Panc1 (cell line): ENCODE measurements around the gene ZC3HAV1. TPM values are rescaled to one million over a fixed set of nuclear protein-coding genes. Genes with fewer than 3 reads are reported as not detected.

Source experiments
- ATAC-seq: fragments of 200-7000 bp; cut with Tn5 transposase; 2 replicates; pipeline ENCODE4 v1.9.1; 2020; ENCODE audit warnings: mild to moderate bottlenecking, moderate library complexity
- BruUV-seq: library from RNA; stranded (reverse); fragments of 400-500 nt; replicated peaks from 2 replicates; lab custom pipeline; 2021; lab: Mats Ljungman, UMichigan
- CTCF ChIA-PET: fragments of 300-600 bp; sonication (Branson Sonifier 250); formaldehyde crosslinking; loops from one replicate; lab custom pipeline; 2022; ENCODE audit warnings: antibody characterized with exemption; lab: Charles Lee
- POLR2A ChIA-PET: fragments of 300-600 bp; sonication (Branson Sonifier 250); formaldehyde crosslinking; loops from one replicate; lab custom pipeline; 2022; ENCODE audit warnings: antibody characterized with exemption; lab: Charles Lee
- DNase-seq: peaks from one replicate; pipeline ENCODE4 v3.0.0-alpha.2; 2010; ENCODE audit warnings: low read depth, low spot score
- H3K27ac ChIP-seq: 2 replicates; pipeline ENCODE4 v1.5.1; 2011; ENCODE audit warnings: mild to moderate bottlenecking, low read length, inconsistent platforms
- H3K27me3 ChIP-seq: fragments of 200-500 bp; sonication (Bioruptor generic); 2 replicates; pipeline ENCODE4 v1.6.0; 2014; ENCODE audit warnings: low read length, inconsistent platforms; ENCODE audit not compliant: control insufficient read depth, insufficient read depth
- H3K36me3 ChIP-seq: fragments of 200-500 bp; sonication (Bioruptor generic); 2 replicates; pipeline ENCODE4 v1.5.1; 2014; ENCODE audit warnings: inconsistent platforms, mild to moderate bottlenecking, low read length, moderate library complexity; ENCODE audit not compliant: control insufficient read depth, insufficient read depth
- H3K4me1 ChIP-seq: 2 replicates; pipeline ENCODE4 v1.5.1; 2011; ENCODE audit warnings: inconsistent platforms, mild to moderate bottlenecking, low read length, moderate library complexity; ENCODE audit not compliant: control insufficient read depth, insufficient read depth
- H3K4me3 ChIP-seq, 2 experiments: 2 replicates each; pipeline ENCODE4 v1.5.1; 2011 to 2012; ENCODE audit warnings: low read depth in 2 of 2, low read length in 2 of 2, mild to moderate bottlenecking in 2 of 2, inconsistent platforms in 1 of 2, moderate library complexity in 1 of 2
- H3K9me3 ChIP-seq: fragments of 200-500 bp; sonication (Bioruptor generic); 2 replicates; pipeline ENCODE4 v1.5.1; 2014; ENCODE audit warnings: low read depth, mild to moderate bottlenecking, inconsistent platforms, low read length, moderate library complexity; ENCODE audit not compliant: control insufficient read depth, insufficient read depth
- POLR2AphosphoS5 ChIP-seq: IDR thresholded peaks from 2 replicates; pipeline ENCODE4 v1.6.1; 2012; ENCODE audit warnings: mild to moderate bottlenecking, low read depth, low read length, moderate library complexity
- SIN3A ChIP-seq: IDR thresholded peaks from 2 replicates; pipeline ENCODE4 v1.6.1; 2012; ENCODE audit warnings: low read depth, mild to moderate bottlenecking, low read length, moderate library complexity, borderline replicate concordance; ENCODE audit not compliant: insufficient read depth
- TCF7L2 ChIP-seq: IDR thresholded peaks from 2 replicates; pipeline ENCODE4 v1.6.1; 2011; ENCODE audit warnings: mild to moderate bottlenecking, low read depth, low read length, inconsistent platforms
- in situ Hi-C: cut with HindIII; loops from 2 replicates; pipeline ENCODE4 v1.10.0; 2016; ENCODE audit warnings: low sequenced_read_pairs, low pct_unique_long_range_greater_than_20kb
- intact Hi-C: fragments of 100-400 bp; cut with micrococcal nuclease; formaldehyde crosslinking; loops from one replicate; pipeline ENCODE4 v1.10.0; 2022; ENCODE audit not compliant: unreplicated experiment
- total RNA-seq: library from RNA; stranded (reverse); gene quantifications from one replicate; pipeline ENCODE4 v1.2.1, GENCODE V29; 2021; ENCODE audit not compliant: unreplicated experiment
- TF ChIP-seq, protein P1 (sequence below): fragments of 450-650 bp; IDR thresholded peaks from 2 replicates; pipeline ENCODE4 v1.5.1; 2017; ENCODE audit warnings: mild to moderate bottlenecking
- TF ChIP-seq, protein P2 (sequence below), 2 experiments: IDR thresholded peaks; 2 replicates each; pipeline ENCODE4 v1.6.1; 2011 to 2012; ENCODE audit warnings: low read depth in 2 of 2, control low read depth in 1 of 2, low read length in 1 of 2, mild to moderate bottlenecking in 1 of 2, moderate library complexity in 1 of 2; ENCODE audit not compliant: insufficient read depth in 1 of 2

ZC3HAV1 gene
- total RNA-seq, 1 experiment from 2014 or later: 47.1 TPM

DNA sequence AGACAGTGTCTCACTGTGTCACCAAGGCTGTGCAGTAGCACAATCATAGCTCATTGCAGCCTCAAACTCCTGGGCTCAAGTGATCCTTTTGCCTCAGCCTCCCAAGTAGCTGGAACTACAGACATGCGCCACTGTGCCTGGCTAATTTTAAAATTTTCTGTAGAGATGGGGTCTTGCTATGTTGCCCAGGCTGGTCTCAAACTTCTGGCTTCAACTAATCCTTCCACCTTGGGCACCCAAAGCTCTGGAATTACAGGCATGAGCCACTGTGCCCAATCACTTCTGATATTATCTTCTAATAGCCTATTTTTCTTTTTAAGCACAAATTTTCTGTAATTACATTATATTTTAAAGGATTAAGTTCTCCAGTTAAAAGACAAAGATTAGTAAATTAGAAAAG is 42.6 kb upstream of the ZC3HAV1 start:
- ChIA-PET POLR2A (no interaction called here), CTCF (no interaction called here)
- BruUV-seq: no TSS peak
- Histone ChIP-seq H3K9me3 (no peaks in the 10 kb centered on the region), H3K27me3 (no peaks in the 10 kb centered on the region), H3K27ac (no peak overlapping the region), H3K4me1 (no peaks in the 10 kb centered on the region), H3K4me3 (no peak overlapping the region), H3K36me3 (no peaks in the 10 kb centered on the region)
- ATAC-seq (no peak), DNase-seq (no peak)
- in situ Hi-C loops: no loop called here
- intact Hi-C loops: no loop called here
- TF ChIP-seq POLR2AphosphoS5: no peak
- TF ChIP-seq, protein P1, sequence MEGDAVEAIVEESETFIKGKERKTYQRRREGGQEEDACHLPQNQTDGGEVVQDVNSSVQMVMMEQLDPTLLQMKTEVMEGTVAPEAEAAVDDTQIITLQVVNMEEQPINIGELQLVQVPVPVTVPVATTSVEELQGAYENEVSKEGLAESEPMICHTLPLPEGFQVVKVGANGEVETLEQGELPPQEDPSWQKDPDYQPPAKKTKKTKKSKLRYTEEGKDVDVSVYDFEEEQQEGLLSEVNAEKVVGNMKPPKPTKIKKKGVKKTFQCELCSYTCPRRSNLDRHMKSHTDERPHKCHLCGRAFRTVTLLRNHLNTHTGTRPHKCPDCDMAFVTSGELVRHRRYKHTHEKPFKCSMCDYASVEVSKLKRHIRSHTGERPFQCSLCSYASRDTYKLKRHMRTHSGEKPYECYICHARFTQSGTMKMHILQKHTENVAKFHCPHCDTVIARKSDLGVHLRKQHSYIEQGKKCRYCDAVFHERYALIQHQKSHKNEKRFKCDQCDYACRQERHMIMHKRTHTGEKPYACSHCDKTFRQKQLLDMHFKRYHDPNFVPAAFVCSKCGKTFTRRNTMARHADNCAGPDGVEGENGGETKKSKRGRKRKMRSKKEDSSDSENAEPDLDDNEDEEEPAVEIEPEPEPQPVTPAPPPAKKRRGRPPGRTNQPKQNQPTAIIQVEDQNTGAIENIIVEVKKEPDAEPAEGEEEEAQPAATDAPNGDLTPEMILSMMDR: no peak
- no peak for TF ChIP-seq TCF7L2
- TF ChIP-seq, protein P2, sequence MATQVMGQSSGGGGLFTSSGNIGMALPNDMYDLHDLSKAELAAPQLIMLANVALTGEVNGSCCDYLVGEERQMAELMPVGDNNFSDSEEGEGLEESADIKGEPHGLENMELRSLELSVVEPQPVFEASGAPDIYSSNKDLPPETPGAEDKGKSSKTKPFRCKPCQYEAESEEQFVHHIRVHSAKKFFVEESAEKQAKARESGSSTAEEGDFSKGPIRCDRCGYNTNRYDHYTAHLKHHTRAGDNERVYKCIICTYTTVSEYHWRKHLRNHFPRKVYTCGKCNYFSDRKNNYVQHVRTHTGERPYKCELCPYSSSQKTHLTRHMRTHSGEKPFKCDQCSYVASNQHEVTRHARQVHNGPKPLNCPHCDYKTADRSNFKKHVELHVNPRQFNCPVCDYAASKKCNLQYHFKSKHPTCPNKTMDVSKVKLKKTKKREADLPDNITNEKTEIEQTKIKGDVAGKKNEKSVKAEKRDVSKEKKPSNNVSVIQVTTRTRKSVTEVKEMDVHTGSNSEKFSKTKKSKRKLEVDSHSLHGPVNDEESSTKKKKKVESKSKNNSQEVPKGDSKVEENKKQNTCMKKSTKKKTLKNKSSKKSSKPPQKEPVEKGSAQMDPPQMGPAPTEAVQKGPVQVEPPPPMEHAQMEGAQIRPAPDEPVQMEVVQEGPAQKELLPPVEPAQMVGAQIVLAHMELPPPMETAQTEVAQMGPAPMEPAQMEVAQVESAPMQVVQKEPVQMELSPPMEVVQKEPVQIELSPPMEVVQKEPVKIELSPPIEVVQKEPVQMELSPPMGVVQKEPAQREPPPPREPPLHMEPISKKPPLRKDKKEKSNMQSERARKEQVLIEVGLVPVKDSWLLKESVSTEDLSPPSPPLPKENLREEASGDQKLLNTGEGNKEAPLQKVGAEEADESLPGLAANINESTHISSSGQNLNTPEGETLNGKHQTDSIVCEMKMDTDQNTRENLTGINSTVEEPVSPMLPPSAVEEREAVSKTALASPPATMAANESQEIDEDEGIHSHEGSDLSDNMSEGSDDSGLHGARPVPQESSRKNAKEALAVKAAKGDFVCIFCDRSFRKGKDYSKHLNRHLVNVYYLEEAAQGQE (IDR thresholded peaks at IDR 0.05; ENCODE audit: insufficient read depth in 1 of 2, low read depth in 2 of 2, low read length in 1 of 2): no peak
- TF ChIP-seq SIN3A: no peak

DNA sequence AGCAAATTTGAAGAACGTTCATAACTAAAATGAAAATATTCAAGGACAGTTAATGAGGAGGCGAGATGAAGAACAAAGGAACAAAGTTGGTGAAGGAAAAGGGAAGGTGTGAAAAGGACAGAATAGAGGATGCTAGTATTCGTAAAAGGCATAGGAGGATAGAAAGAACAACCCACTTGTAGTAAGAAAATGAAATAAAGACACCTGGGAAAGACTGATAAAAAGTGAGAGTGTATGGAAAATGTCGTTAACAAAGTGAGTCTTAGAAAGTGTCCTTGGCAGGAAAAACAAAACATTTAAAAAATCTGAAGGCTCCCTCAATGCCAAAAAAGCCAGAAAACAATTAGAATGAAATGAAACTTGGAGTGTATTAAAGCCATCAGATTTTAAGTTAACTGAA is 29.6 kb upstream of the ZC3HAV1 start:
- ChIA-PET POLR2A (no interaction called here), CTCF (no interaction called here)
- TF ChIP-seq, protein P1: no peak
- TF ChIP-seq, protein P2 (IDR thresholded peaks at IDR 0.05; ENCODE audit: insufficient read depth in 1 of 2, low read depth in 2 of 2, low read length in 1 of 2): no peak
- no peak for TF ChIP-seq SIN3A
- TF ChIP-seq POLR2AphosphoS5: no peak
- TF ChIP-seq TCF7L2: no peak
- no peaks in the 10 kb centered on the region for H3K36me3 ChIP-seq
- H3K4me3 ChIP-seq: no peak overlapping the region
- H3K27me3 ChIP-seq: no peaks in the 10 kb centered on the region
- no peak for ATAC-seq
- DNase-seq: no peak
- no TSS peak for BruUV-seq
- no peak overlapping the region for H3K27ac ChIP-seq
- H3K9me3 ChIP-seq: no peaks in the 10 kb centered on the region
- in situ Hi-C loops: no loop called here
- H3K4me1 ChIP-seq: 0 out of 2 replicates have a peak, but pooled peaks cover 3% of the 10 kb centered on the region
- intact Hi-C loops: no loop called here
